Keratinocyte (primary cell): ENCODE results near the gene MSMP. TPM values are rescaled to one million over a fixed set of nuclear protein-coding genes. Genes with fewer than 3 reads are reported as not detected.

ENCODE experiments used
- DNase-seq: peaks from one replicate; pipeline ENCODE4 v3.0.0-alpha.2; 2011; ENCODE audit warnings: low read depth, missing footprints, low spot score
- FAIRE-seq: peaks from 2 replicates; lab custom pipeline; 2011; peaks lifted over from hg19 to GRCh38; lab: Jason Lieb, UNC
- H2AFZ ChIP-seq: 2 replicates; pipeline ENCODE4 v1.6.0; 2012; ENCODE audit warnings: low read length, control low read depth, inconsistent platforms; ENCODE audit not compliant: control insufficient read depth
- H3K27ac ChIP-seq: 2 replicates; pipeline ENCODE4 v1.5.1; 2011; ENCODE audit warnings: low read length; ENCODE audit not compliant: control insufficient read depth, insufficient read depth
- H3K27me3 ChIP-seq: 3 replicates; pipeline ENCODE4 v1.6.0; 2011; ENCODE audit warnings: low read length; ENCODE audit not compliant: control insufficient read depth, insufficient read depth; ENCODE audit errors: extremely low read depth
- H3K36me3 ChIP-seq, 2 experiments: 2 replicates in 1 of 2; 3 replicates in 1 of 2; pipeline ENCODE4 v1.5.1; 2011; ENCODE audit warnings: low read length in 2 of 2, mild to moderate bottlenecking in 1 of 2; ENCODE audit not compliant: control insufficient read depth in 2 of 2, insufficient read depth in 2 of 2; ENCODE audit errors: extremely low read depth in 1 of 2
- H3K4me1 ChIP-seq: 3 replicates; pipeline ENCODE4 v1.5.1; 2011; ENCODE audit warnings: low read length; ENCODE audit not compliant: control insufficient read depth, insufficient read depth; ENCODE audit errors: extremely low read depth
- H3K4me2 ChIP-seq: 3 replicates; pipeline ENCODE4 v1.6.0; 2011; ENCODE audit warnings: low read depth, low read length; ENCODE audit not compliant: control insufficient read depth, insufficient read depth; ENCODE audit errors: extremely low read depth
- H3K4me3 ChIP-seq, 3 experiments: fragments of 200-600 bp in 1 of 3; sonication (generic) in 1 of 3; 2 replicates in 2 of 3; 3 replicates in 1 of 3; pipeline ENCODE4 v1.5.1; 2011 to 2016; ENCODE audit warnings: low read length in 3 of 3, mild to moderate bottlenecking in 3 of 3, control low read depth in 2 of 3, inconsistent platforms in 1 of 3, low read depth in 1 of 3, mixed read lengths in 1 of 3, mixed run types in 1 of 3, moderate library complexity in 1 of 3; ENCODE audit not compliant: control insufficient read depth in 2 of 3, insufficient read depth in 2 of 3; ENCODE audit errors: extremely low read depth in 1 of 3
- H3K79me2 ChIP-seq: 2 replicates; pipeline ENCODE4 v1.6.0; 2012; ENCODE audit warnings: low read length; ENCODE audit not compliant: control insufficient read depth, insufficient read depth
- H3K9ac ChIP-seq: 3 replicates; pipeline ENCODE4 v1.6.0; 2011; ENCODE audit warnings: low read length; ENCODE audit not compliant: control insufficient read depth, insufficient read depth; ENCODE audit errors: extremely low read depth
- H3K9me1 ChIP-seq: 3 replicates; pipeline ENCODE4 v1.6.0; 2011; ENCODE audit warnings: low read length; ENCODE audit not compliant: control insufficient read depth, insufficient read depth; ENCODE audit errors: extremely low read depth
- H3K9me3 ChIP-seq: 2 replicates; pipeline ENCODE4 v1.5.1; 2012; ENCODE audit warnings: low read depth, low read length; ENCODE audit not compliant: control insufficient read depth
- H4K20me1 ChIP-seq: 3 replicates; pipeline ENCODE4 v1.6.0; 2011; ENCODE audit warnings: low read length; ENCODE audit not compliant: control insufficient read depth, insufficient read depth; ENCODE audit errors: extremely low read depth
- EZH2 ChIP-seq: IDR thresholded peaks from one replicate; pipeline ENCODE4 v1.6.1; 2012; ENCODE audit warnings: inconsistent platforms, mild to moderate bottlenecking, low read length, moderate library complexity
- dilution Hi-C: fragments of 300-500 bp; cut with MboI; formaldehyde crosslinking; loops from one replicate; pipeline ENCODE4 v1.7.0; 2020; ENCODE audit warnings: low sequenced_read_pairs; ENCODE audit not compliant: extremely low pct_ligation_motif_present
- polyA plus RNA-seq, 5 experiments: library from polyadenylated mRNA; depleted of rRNA in 3 of 5; stranded (reverse) in 3 of 5; stranded (forward) in 1 of 5; unstranded in 1 of 5; fragments of >200 nt; gene quantifications; 1 replicate in 1 of 5; 2 replicates in 3 of 5; 3 replicates in 1 of 5; pipeline versions ENCODE4 v1.2.1 to v1.2.3, GENCODE V29; 2011 to 2012; ENCODE audit warnings: missing spikeins in 2 of 5, low read depth in 1 of 5, low replicate concordance in 1 of 5
- TF ChIP-seq, protein P1 (sequence below), 3 experiments: IDR thresholded peaks in 1 of 3; conservative IDR thresholded peaks in 1 of 3; optimal IDR thresholded peaks in 1 of 3; 2 replicates in 2 of 3; 3 replicates in 1 of 3; pipeline versions ENCODE3 to v1.5.1; 2011; ENCODE audit warnings: low read length in 3 of 3, mild to moderate bottlenecking in 3 of 3, moderate library complexity in 2 of 3, control low read depth in 1 of 3, inconsistent platforms in 1 of 3; ENCODE audit not compliant: insufficient read depth in 2 of 3; ENCODE audit errors: extremely low read depth in 1 of 3

Gene MSMP
- polyA plus RNA-seq, 1 donor (not counting 4 experiments of a cell fraction or from before 2014, with no cell fraction given), result not detected

DNA sequence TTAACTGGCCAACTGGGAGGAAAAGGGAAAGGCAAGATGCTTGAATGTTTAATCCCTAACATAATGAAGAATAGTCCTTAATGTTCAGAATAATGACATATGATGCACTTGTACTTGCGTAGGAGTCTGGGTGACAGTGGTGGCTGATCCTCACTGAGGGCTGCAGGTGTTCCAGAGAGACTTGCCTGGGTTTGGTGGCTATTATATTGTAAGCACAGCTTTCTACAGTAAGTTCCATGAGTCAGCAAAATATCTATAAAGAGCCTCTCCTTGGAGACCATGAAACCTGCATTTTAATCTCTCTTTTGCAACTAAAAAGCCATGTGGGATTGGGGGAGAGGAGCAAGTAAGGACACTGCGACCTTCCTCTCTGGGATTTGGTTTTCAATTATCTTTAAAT is 35.5 kb upstream of the MSMP start:
- FAIRE-seq (no peak), DNase-seq (no peak)
- no peak overlapping the region for H3K27ac ChIP-seq
- H3K4me2 ChIP-seq, result no peak overlapping the region
- dilution Hi-C loops, result no loop called here
- no peak for TF ChIP-seq EZH2
- TF ChIP-seq, protein P1, sequence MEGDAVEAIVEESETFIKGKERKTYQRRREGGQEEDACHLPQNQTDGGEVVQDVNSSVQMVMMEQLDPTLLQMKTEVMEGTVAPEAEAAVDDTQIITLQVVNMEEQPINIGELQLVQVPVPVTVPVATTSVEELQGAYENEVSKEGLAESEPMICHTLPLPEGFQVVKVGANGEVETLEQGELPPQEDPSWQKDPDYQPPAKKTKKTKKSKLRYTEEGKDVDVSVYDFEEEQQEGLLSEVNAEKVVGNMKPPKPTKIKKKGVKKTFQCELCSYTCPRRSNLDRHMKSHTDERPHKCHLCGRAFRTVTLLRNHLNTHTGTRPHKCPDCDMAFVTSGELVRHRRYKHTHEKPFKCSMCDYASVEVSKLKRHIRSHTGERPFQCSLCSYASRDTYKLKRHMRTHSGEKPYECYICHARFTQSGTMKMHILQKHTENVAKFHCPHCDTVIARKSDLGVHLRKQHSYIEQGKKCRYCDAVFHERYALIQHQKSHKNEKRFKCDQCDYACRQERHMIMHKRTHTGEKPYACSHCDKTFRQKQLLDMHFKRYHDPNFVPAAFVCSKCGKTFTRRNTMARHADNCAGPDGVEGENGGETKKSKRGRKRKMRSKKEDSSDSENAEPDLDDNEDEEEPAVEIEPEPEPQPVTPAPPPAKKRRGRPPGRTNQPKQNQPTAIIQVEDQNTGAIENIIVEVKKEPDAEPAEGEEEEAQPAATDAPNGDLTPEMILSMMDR (optimal IDR thresholded peaks at IDR 0.05 in 1 of 3, IDR thresholded peaks at IDR 0.05 in 1 of 3, conservative IDR thresholded peaks at IDR 0.05 in 1 of 3; ENCODE audit: extremely low read depth in 1 of 3, insufficient read depth in 2 of 3, low read length in 3 of 3), result no peak
- no peaks in the 10 kb centered on the region for H3K79me2 ChIP-seq
- H2AFZ ChIP-seq, result no peak overlapping the region
- no peaks in the 10 kb centered on the region for H3K4me1 ChIP-seq
- no peak overlapping the region for H3K4me3 ChIP-seq
- H3K9me1 ChIP-seq, result no peaks in the 10 kb centered on the region
- no peaks in the 10 kb centered on the region for H3K36me3 ChIP-seq
- no peaks in the 10 kb centered on the region for H3K9me3 ChIP-seq
- no peaks in the 10 kb centered on the region for H3K27me3 ChIP-seq
- H3K9ac ChIP-seq, result no peak overlapping the region
- H4K20me1 ChIP-seq, result no peaks in the 10 kb centered on the region

DNA sequence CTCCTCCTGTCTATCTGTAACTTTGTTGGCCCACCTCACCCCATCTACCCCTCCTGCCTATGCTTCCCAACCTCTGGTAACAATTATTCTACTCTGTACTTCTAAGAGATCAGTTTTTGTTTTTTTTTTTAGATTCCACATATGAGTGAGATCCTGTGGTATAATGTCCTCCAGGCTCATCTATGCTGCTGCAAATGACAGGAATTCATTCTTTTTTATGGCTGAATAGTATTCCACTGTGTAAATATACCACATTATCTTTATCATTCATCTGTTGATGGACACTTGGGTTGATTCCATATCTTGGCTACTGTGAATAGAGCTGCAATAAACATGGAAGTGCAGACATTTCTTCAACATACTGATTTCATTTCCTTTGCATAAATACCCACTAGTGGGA is 29.3 kb upstream of the MSMP start:
- Histone ChIP-seq H3K9me3 (no peaks in the 10 kb centered on the region), H3K9me1 (no peaks in the 10 kb centered on the region), H2AFZ (no peak overlapping the region), H3K4me2 (no peak overlapping the region), H3K27ac (no peak overlapping the region), H3K27me3 (no peaks in the 10 kb centered on the region), H4K20me1 (no peaks in the 10 kb centered on the region), H3K4me3 (no peak overlapping the region), H3K79me2 (no peaks in the 10 kb centered on the region), H3K36me3 (no peaks in the 10 kb centered on the region), H3K9ac (no peak overlapping the region), H3K4me1 (no peaks in the 10 kb centered on the region)
- FAIRE-seq, result no peak
- TF ChIP-seq, protein P1 (optimal IDR thresholded peaks at IDR 0.05 in 1 of 3, IDR thresholded peaks at IDR 0.05 in 1 of 3, conservative IDR thresholded peaks at IDR 0.05 in 1 of 3; ENCODE audit: extremely low read depth in 1 of 3, insufficient read depth in 2 of 3, low read length in 3 of 3), result no peak
- TF ChIP-seq EZH2, result no peak
- dilution Hi-C loops, result no loop called here
- DNase-seq, result no peak
